Mammary epithelial cell (primary cell): Measurements from ENCODE around the gene KCTD2.

ENCODE experiments used
- CTCF ChIP-seq, 2 donors: IDR thresholded peaks in 1 of 2; conservative IDR thresholded peaks in 1 of 2; 2 replicates each; pipeline ENCODE4 v1.5.1; 2011 to 2012; ENCODE audit warnings: inconsistent platforms in 2 of 2, low read length in 2 of 2, mild to moderate bottlenecking in 2 of 2, control low read depth in 1 of 2, low read depth in 1 of 2; ENCODE audit not compliant: insufficient read depth in 1 of 2; ENCODE audit errors: extremely low read depth in 1 of 2
- EZH2 ChIP-seq: IDR thresholded peaks from 2 replicates; pipeline ENCODE4 v1.6.1; 2012; ENCODE audit warnings: low read length, inconsistent platforms, borderline replicate concordance

DNA sequence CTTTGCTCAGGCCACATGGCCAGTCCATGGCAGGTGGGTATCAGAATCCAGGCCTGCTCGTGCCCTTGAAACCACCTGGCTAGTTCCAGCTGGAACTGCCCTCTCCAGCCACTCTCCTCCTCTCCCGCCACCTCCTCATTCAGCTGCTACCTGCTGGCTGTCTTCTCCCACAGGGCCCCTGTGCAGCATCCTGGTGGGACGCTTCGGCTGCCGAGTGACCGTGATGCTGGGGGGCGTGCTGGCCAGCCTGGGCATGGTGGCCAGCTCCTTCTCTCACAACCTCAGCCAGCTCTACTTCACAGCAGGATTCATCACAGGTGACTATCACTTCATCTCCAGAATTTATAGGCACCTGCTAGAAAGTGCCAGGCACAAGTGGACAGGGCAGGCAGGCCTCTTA lies 50.8 kb downstream of the KCTD2 start:
- TF ChIP-seq CTCF (conservative IDR thresholded peaks at IDR 0.05 in 1 of 2, IDR thresholded peaks at IDR 0.05 in 1 of 2; ENCODE audit: extremely low read depth in 1 of 2, insufficient read depth in 1 of 2, low read depth in 1 of 2, low read length in 2 of 2) (no peak), EZH2 (no peak)
